GM12872 (cell line): ENCODE measurements around the gene ELOB.

Experiments used
- TF ChIP-seq, protein P1 (sequence below): IDR thresholded peaks from 3 replicates; pipeline ENCODE4 v1.5.1; 2011; ENCODE audit warnings: low read depth, mild to moderate bottlenecking, low read length, moderate library complexity; ENCODE audit not compliant: insufficient read depth

Gene ELOB

DNA sequence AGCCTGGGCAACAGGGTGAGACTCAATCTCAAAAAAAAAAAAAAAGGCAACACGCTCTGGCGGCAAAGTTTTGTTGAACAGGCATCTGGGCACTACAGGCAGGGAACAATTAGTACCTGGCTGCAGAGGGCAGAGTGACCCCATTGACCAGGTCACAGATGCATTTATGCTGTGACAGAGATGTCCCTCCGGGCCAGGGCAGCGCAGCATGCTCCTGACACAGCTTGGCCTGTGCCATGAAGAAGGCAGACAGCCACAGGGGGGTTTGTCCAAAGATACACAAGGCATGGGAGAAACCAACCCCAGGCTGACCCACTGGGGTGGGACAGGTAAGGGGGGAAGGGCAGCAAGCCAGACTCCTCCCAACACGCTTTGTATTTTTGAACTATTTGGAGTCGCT, 32.4 kb downstream of the ELOB start:
- TF ChIP-seq, protein P1, sequence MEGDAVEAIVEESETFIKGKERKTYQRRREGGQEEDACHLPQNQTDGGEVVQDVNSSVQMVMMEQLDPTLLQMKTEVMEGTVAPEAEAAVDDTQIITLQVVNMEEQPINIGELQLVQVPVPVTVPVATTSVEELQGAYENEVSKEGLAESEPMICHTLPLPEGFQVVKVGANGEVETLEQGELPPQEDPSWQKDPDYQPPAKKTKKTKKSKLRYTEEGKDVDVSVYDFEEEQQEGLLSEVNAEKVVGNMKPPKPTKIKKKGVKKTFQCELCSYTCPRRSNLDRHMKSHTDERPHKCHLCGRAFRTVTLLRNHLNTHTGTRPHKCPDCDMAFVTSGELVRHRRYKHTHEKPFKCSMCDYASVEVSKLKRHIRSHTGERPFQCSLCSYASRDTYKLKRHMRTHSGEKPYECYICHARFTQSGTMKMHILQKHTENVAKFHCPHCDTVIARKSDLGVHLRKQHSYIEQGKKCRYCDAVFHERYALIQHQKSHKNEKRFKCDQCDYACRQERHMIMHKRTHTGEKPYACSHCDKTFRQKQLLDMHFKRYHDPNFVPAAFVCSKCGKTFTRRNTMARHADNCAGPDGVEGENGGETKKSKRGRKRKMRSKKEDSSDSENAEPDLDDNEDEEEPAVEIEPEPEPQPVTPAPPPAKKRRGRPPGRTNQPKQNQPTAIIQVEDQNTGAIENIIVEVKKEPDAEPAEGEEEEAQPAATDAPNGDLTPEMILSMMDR: no peak

DNA sequence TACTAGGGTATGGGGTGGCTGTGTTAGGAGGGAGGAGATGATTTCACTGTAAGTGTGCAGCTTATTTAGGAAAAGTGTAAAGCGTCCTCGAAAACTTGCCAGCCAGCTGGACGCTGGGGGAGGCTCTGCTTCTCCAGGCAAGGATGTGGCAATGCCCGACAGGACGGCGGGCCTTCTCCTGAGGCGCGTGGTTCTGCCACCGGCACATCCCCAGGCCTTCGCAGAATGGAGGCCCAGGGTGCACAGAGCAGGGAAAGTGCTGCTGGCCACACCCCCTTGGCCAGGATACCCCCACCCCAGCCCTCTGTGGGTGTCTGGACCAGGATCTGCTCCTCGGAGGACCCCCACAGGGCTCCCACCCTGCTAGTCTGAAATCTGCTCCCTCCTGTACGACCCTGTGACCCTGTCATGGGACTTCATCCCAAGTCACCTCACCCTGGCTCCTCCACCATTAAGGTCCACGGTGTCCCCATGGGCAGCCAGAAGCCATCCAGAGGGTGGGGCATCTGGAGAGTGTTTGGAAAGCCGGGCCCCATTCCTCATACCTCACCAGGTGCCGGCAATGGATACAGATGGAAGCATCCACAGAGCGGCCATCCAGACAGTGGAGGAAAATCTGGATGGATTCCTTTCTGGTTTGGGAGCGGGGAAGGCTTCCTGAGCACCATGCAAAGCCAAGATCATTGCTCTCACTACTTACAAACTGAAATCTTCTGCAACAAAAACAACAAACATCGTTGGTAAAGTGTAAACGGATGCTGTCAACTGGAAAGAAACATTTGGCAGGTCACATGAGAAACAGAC, 33.9 kb downstream of the ELOB start:
- TF ChIP-seq, protein P1: no peak

DNA sequence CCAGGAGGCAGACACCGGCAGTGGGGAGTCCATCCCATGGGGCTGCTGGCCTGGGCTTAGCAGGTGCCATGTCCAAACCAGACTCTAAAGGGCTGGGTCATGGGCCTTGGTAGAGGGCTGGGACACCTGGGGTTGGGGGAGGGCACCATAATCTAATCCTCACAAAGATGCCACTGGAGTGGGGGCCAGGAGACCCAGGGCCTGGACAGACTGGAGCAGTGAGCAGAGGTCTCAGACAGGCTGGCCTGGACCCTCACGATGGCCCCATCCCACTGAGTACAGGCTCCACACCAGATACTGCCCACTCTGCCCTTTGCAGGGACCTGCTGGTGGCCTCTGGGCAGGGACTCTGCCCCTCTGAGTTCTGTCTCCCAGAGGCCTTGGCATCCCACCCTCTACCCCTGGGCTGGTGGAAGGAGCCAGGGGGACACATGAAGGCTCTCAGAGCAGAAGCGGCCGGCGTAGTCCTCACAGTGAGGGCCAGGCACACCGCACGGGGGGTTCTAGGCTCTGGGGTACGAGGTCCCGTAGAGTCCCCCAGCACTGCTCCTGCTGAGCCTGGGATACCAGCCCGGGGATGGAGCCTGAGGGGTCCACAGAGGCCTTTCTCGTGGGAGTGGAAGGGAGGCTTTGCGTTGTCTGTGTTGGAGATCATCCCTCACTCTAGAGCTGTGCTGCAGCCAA, 34.6 kb downstream of the ELOB start:
- TF ChIP-seq, protein P1: no peak

DNA sequence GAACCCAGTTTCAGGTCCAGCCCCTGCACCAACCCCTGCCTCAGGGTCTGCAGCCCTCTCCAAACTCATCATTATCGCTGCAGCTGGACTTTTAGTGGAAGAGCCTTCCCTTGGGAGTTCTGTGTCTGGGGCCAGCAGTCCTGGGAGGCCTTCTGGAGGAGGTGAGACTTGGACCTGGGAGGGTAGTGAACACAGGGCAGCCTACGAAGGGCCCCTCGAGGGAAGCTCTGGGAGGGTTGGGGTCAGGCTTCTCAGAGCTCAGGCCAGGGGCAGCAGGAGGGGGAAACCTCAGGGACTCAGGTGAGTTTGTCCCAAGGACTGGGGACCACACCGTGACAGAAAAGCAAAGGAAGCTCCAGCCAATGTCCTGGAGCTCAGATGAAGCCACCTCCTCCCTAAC, 35.9 kb downstream of the ELOB start:
- TF ChIP-seq, protein P1: no peak

DNA sequence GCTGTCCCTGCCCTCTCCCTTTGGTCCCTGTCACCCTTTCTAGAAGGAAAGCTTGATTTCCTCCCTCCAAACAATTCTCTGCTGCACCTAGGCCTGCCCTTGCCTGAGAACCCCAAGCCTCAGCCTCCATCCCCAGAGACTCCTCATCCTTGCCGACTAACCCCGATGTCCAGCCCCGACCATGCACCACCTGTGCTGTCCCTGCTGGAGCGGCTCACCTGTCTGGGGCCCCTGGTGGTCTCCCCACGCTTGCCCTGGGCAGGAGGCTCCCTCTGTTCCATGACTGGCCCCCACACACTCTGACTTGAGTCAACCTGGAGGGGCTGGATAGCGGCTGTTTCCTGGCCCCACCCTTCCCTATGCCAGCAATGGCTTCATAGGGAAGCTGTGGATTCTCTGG, 36.6 kb downstream of the ELOB start:
- TF ChIP-seq, protein P1: no peak

DNA sequence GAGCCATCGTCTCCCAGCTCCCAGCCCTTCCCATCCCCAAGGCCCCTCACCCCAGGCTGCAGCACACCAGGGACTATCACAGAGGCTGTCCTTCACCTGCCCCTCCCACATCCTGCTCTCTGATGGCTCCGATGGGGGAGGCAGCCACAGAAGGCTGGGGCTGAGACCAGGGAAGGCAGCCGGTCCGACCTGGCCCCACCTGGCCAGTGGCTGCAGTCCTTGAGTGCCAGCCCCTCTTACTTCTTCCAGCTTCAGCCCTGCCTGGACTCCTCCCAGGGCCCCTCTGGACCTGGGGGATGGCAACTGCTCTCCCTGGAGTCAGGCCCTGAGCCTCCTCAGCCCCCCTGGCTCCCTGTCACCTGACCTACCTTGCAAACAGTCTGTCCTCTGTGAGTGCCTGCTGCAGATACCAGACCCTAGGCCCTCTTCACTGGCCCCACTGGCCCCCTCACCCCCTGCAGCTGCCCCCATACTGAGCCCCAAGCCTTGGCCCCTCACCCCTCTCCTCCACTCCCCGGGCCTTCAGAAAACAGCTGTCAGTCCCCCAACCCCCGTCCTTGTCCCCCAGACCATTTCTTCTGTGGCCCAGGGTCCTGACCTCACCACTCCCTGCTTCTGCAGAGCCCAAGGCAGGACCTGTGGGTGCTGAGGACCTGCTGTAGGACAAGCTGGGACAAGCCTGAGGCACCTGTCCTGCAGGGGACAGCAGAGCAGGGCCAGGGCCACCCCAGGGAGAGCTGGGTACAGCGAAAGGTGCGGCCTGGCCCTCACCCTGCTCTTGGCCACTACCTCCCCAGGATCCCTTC, 37.3 kb downstream of the ELOB start:
- TF ChIP-seq, protein P1: no peak

DNA sequence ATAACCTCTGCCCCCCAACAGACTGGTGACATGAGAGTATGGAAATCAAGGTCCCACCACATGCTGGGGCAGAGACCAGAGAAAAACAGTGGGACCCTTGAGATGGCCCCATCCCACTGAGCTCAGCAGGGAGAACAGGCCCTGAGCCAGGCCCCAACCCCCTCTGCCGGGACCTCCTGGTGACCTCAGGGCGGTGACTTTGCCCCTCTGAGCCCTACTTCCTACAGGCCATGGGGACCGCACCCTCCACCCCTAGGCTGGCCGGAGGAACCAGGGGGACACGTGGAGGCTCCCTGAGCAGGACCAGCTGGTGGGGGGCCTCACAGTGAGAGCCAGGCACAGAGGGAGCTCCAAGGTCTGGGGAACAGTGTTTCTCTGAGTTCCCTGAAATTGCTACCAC, 38.5 kb downstream of the ELOB start:
- TF ChIP-seq, protein P1: no peak
